A172 (cell line): ENCODE results near the gene PLA2G2F. TPM values are rescaled to one million over a fixed set of nuclear protein-coding genes. Genes with fewer than 3 reads are reported as not detected.
A peak's percentile ranks its signal among the peaks of the same experiment; 100 is the strongest.
"Not testable (repeated sequence)": the region's sequence is repeated elsewhere in the genome, so short reads cannot be mapped to it uniquely, and the experiment has no call there.

Source experiments
- DNase-seq: peaks from one replicate; pipeline ENCODE4 v3.0.0-alpha.2; 2015; ENCODE audit warnings: low spot score
- total RNA-seq: library from RNA; depleted of rRNA; stranded (reverse); fragments of >200 nt; shearing (Covaris generic); gene quantifications from 2 replicates; pipeline ENCODE4 v1.2.3, GENCODE V29; 2014

The PLA2G2F gene
- total RNA-seq, 1 experiment from 2014 or later = not detected

DNA sequence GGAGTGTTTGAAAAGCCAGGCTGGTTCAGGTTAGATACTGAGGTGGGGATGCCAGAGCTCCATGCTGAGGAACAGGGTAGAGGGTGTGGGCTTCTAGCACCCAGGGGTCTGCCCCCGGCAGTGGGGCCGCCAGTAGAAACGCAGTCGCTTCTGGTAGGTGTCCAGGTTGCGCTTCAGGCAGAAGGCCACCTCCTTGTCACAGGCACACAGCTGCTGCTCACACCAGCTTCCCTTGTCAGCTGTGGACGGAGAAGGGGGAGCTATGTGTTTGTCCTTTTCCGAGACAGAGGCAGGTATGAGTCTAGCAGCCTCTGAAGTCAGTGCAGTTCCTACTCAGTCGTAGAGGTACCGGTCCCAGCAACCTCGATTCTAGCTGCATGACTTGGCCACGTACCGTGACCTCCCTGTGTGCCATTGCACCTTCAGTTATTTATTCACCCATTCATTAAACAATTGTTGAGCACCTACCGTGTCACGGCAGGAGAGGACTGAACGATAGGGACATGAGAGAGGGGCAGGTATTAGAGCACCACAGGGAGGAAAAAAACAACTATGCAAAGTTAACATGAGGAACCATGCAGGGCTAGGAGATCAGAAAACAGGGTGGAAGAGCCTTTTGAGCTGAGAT lies 25.0 kb upstream of the PLA2G2F start:
- no peak for DNase-seq

DNA sequence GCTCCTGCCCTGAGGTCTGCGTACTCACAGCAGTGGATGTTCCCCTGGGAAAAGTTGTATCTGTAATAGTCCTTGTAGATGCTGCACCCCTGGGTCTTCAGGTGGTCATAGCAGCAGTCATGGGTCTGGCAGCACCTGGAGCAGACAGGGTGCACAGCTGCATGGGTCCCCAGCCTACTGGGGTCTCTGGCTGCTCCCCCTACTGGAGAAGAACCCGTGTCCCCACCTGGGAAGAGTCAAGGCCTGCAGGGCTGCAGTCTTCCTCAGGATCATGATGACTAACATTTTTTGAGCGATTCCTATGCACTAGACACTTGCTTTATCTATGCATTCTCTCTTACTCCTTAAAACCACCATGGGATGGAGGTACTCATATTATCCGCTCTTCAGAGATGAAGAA lies 23.6 kb upstream of the PLA2G2F start:
- no peak for DNase-seq

DNA sequence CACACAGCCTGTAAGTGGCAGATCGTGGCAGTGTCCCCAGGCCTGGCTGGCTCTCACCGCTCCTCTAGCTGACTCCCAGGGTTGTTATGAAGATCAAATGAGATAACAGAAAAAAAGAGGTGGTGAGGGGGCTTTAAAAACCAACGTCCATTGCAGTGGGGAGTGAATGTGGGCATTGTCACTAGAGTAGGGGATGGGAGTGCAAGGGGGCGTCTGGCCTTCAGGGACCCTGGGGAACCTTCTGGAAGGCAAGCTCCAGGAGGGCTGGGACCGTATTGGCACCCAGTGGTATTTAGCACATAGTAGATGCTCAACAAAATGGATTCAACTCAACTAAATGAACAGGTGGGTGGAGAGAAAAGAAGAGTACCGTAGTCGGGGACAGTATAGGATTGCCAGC lies 23.2 kb upstream of the PLA2G2F start:
- DNase-seq = no peak

DNA sequence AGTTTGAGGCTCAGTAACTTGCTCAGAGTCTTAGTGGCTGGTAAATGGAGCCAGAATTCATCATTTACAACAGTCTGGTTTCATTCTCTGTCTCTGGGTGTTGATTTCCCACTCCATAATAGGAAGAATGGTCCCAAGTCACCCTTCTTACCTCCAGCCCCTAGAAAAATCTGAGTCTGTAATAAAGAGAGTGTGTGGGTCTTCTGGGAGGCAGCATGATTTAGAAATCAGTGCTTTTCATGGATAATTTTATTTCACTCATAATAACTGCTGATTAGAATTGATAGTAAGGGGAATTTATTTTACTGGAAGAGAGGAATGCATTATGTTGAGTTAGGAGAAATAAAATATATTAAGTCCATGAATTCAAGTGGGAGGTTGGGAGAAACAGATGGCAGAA lies 21.9 kb upstream of the PLA2G2F start:
- no peak for DNase-seq

DNA sequence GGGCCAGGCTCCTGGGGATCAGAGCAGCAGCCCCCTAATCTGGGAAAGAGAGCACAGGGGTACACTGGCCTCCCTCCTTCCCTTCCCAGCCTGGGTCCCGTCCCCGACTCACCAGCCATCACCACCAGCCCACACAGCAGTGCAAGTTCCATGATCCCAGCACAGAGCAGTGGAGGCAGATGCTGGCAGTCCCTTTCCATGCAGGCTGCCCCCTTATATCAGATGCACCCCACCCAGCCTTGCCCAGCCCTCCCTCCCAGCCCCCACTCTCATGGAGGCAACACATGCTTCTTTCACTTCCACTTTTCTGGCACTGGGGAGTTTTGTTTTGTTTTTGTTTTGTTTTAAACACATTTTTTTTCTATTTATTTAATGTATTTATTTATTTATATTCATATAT lies 19.8 kb upstream of the PLA2G2F start, which contains the start of gene PLA2G2D:
Gene PLA2G2D (minus strand): TSS at position 190 of the 400 bp plus-strand sequence. CDS start 38 bp downstream, at position 152.
- no peak for DNase-seq

DNA sequence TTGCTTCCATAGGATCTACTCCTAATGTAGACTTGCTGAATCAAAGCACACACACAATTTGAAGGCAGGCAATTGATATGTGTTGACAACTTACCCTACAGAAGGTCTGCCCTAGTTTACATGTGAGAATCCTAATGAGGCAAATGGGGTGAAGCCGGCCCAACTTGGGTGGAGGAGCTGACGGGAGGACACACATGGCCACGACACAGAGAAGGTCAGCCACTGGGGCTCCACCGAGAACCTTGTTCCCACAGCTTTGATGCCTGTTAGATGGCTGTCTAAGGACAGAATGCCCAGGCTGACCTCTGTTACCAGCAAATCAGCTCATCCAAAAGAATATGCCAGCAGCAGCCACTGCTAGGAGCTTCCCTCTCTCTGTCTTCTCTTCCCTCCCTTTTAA lies 18.3 kb upstream of the PLA2G2F start:
- no peak for DNase-seq

DNA sequence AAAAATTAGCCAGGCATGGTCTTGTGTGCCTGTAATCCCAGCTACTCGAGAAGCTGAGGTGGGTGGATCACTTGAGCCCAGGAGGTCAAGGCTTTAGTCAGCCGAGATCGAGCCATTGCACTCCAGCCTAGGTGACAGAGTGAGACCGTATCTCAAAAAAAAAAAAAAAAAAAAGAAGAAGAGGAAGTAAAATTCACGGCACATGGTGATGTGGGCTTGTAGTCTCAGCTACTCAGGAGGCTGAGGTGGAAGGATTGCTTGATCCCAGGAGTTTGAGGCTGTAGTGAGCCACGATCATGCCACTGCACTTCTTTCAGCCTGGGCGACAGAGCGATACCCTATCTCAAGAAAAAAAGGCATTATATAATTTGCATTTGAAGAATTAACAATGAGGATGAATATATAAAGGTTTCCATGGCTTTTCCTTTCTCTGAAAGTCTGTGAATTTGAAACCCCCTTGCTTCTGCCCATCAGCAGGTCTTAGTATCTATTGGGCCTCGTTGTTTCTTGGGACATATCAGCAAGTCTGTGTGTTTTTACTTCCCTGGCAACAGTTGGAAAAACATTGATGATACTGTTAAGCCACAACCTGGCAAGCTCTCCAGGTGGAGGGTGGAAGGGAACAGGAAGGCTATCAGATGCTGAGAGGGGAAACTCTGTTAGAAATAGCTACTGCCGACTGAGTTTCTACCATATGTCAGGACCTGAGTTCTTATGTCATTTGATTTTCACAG lies 15.2 kb upstream of the PLA2G2F start:
- DNase-seq = no peak

DNA sequence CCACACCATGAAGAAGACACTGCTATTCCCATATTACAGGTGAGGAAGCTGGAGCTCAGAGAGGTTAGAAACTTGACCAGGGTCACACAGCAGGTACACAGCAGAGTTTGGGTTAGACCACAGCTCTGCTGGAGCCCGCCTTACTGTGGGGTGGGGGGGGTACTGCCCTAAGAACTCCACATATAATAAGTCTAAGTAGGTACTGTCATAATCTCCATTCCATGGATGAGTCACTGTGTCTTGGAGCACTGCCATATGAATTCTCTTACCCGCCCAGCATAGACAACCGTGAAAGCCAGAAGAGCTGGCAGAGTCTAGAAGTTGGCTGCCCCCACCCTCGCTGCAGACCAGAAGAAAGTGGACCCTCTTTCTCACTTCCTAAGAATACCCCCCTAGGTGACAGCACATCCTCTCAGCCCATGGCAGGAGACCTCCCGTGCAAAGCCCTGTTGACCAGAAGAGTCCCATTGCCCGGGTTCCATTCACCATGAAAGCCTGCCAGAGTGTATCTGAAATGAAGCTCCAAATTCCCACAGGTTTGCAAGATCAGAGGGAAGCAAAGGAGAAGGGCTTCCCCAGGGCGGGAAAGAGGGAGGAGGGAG lies 14.6 kb upstream of the PLA2G2F start:
- DNase-seq = peak; percentile 80

DNA sequence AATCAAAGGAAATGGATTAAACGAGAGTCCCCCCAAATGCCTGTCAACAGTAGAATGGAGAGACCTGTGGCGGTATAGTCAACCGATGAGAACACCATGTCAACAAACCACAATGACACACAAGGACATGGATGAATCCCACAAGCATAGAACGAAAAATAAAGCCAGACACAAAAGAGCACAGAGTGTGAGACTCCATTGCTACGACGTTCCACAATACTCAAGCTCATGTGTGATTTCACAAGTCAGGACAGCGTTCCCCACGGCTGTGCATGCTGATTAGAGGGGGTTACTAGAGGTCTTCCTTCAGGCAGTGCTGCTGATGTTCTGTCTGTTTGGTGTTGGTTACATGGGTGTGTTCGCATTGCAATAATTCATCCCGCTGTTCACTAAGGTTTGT lies 14.0 kb upstream of the PLA2G2F start:
- DNase-seq = no peak

DNA sequence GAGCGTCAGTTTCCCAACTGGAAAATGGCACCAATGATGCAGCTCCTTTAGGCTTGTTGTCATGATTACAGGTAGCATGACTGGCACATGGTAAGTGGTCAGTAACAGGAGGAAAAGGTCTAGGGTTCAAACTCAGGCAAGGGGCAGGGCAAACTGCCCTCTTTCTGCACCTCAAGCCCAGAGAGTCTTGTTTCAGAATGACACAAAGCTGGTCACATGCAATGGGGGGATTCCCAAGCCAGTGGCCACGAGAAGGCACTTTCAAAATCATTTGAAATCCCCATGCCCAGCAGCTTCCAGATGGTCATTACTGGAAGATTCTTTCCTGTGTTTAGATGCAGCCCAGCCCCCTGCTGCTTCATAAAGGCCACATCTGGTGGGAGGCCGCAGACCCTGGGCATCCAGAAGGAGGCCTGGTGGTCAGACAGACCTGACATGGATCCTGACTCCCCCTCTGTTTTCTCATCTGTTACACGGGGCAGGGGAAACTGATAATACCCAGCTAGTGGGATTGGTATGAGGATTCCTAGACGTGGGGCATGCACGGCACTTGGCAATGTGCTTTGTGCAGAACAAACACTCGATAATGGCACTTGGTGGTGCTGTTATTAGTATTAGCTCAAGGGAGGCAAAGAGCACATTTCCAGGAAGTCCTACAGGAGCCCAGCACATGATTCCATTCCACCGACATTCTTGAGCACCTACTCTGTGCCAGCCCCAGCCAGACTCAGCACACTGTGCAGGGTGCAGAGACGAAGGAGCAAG lies 12.9 kb upstream of the PLA2G2F start:
- DNase-seq = no peak

DNA sequence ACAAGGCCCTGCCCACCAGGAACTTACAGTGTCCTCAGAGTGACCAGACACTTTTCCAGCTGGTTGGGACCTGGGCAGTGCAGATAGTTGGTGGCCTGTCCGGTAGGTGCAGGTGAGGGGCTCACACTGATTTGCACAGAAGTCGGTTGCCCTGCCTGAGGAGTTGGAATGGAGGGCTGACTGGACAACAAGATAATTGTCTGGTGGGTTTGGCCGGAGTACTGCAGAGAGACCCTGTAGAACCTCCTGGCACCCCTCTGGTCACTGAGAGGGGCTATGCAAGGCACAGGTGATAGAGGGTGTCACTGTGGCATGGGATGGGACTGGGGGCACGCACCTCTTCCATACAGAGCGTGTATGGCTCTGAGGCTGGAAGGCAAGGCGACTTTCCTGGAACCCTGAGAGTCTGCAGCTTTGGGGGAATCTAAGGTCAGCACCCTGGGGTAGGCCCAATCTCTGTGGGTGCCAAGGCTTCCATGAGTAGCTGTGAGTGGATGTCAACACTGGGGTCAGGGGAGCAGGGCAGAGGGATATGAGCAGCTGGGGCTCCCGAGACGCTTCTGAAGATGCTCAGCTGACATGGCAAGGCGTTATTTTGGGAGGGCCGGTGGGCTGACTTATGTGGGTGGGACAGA lies 12.2 kb upstream of the PLA2G2F start:
- DNase-seq = no peak

DNA sequence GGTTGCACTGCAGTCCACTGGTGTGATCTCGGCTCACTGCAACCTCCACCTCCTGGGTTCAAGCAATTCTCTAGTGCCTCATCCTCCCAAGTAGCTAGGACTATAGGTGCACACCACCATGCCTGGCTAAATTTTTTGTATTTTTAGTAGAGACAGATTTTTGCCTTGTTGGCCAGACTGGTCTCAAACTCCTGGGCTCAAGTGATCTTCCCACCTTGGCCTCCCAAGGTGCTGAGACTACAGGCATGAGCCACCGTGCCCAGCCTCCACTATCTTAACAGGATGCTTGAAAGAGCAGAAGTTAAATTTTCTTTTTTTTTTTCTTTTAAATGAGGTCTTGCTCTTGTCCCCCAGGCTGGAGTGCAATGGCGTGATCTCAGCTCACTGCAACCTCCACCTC lies 8.6 kb upstream of the PLA2G2F start:
- DNase-seq = not testable (repeated sequence)

DNA sequence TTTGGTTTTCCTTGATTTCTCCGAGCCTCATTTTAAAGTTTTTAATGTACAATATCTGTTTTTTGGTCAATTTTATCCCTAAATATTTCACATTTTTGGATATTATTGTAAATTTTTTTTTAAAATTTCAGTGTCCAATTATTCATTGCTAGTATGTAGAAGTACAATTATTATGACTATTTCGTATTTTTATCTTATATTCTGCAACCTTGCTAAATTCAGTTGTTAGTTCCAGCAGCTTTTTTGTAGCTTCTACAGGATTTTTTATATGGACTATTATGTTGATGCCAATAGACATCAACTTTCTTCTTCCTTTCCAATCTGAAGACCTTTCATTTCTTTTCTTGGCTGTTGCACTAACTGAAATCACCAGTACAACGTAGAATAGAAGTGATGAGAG lies 4.1 kb upstream of the PLA2G2F start:
- DNase-seq = no peak

DNA sequence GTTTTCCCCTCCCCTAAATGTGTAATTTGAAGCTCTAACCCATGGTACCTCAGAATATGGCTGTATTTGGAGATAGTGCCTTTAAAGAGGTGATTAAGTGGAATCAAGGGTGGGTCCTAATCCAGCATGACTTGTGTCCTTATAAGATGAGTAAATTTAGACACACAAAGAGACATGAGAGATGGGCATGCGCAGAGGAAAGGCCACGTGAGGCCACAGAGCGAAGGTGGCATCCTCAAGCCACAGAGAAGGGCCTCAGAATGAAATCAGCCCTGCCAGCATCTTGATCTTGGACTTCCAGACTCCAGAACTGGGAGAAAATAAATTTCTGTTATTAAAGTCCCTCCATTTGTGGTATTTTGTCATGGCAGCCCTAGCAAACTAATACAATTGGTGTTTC lies 2.9 kb upstream of the PLA2G2F start:
- DNase-seq = no peak

DNA sequence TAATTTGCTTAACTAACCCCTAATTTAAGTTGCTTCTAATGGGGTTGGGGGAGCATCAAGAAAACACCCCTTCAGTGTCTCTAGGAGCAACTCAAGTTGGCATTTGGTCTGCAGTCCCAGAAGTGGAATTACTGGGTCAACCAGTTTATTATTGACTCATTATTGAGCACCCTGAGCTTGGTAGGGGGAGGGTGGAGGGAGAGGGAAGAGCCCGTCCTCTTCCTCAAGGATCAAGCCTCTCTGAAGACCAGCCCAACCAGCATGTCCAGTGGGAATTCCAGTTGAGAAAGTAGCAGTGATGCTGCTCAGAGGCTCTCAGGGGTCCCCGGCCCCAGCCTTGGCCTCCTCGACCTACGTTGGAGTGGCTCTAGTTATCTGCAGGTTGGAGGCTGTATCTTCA lies 2.1 kb upstream of the PLA2G2F start:
- DNase-seq = no peak

DNA sequence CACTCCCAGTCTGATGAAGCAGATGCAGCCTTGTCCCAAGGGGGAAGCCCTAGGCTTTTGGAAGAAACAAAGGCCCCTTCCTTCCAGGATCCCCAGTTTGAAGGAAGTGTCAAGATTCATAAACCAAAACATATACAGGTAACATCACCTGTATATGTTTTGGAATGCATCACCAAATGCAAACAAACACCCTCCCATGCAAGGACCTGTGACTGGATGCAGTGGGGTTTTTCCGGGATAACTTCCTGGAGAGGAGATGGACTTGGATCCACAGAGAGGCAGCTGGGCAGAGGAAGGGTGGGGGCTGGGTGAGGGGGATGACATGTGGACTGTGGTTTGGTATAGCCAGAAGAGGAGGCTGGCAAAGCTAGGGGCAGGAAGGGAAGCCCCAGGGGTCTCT lies 1.5 kb upstream of the PLA2G2F start:
- DNase-seq = no peak

DNA sequence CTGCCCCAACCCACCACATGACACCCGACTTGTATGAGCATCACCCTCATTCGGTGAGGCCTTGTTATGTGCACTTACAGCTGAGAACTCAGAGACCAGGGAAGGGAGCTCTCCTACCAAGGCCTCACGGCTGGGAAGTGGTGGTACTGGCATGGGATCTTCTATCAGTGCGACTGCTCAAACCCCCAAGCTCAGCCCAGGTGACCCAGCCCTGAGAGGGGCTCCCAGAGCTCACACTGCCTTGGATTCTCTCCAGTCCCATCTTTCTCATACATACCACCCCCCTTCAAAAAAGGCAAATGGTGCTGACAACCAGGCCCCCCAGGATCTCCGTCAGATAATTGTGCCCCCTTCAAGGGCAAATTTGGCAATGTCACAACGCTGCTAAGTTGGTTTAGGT lies 777 bp upstream of the PLA2G2F start:
- DNase-seq = no peak

DNA sequence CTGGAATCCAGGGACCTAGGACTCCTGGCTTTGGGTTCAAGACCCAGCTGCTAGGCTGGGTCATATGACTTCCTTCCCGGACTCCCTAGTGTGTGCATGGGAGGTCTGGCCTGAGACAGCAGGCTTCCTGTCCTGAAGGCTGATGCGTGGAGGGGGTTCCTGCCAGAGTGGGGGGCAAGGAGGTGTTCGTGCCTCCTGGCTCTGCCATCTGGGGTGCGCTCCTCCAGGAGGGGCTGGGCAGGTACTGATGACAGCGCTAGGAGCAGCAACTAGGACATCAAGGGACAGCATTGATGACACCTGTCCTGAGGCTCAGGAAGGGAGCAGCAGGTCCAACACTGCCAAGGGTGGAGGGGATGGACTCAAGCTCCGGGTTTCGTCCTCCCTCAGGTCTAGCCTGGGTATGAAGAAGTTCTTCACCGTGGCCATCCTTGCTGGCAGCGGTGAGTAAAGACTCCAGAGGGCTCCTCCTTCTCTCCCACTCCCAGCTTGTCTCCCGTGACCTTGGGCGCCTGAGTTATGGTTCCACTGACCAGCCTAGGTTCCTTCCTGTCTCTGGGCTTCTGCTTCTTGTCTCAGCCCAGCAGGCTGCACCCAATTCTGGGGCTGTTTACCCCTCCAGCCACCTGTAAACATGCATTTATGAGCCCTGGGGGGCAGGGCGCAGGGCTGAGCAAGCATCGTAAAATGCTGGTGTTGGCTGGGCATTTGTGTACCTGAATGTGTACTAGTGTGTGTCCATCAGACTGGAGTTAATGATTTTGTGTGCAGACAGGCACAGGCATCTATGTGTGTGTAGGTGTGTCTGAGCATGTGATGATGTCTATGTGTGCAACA lies 871 bp downstream of the PLA2G2F start:
- DNase-seq = no peak

DNA sequence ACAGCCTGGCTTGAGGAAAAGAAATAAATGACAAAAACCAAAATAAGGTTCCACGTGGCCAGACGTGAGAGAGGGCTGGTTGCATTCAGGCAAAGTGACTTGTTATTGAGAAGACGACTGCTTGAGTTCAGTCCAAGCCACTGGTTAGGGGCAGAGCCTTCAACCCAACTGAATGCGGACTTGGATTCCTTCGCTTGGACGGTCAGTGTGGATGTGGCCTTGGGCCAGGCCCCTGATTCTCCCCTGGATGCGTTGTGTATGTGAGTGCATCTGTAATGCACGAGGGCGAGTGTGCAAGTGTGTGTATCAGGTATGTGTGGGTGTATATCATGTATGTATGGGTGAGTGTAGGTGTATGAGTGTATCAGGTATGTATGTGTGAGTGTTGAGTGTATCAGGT lies 1.9 kb downstream of the PLA2G2F start:
- DNase-seq = no peak

DNA sequence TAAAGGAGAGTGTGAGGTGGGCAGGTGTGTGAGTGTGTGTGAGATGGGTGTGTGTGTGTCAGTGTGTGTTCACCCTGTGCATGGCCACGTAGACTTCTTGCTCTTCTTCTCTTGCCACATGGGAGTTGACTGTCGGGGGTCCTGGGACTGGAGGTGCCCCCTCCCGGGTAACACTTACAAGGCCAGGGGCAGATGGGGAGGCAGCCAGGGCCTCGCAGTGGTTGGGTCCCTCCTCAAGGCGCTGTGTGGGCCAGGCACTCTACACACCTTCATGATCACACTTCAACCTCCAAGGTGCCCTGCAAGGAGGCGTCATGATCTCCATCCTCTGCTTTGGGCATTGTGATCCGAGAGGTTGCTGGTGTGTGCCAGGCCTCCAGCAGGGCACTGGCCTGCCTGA lies 2.3 kb downstream of the PLA2G2F start:
- DNase-seq = no peak
